GM23338 (cell line): ENCODE measurements around the gene MINK1. TPM values are rescaled to one million over a fixed set of nuclear protein-coding genes. Genes with fewer than 3 reads are reported as not detected.

Experiments
- ATAC-seq: fragments of 200-7000 bp; cut with Tn5 transposase; 3 replicates; pipeline ENCODE4 v1.9.1; 2020
- DNase-seq: peaks from one replicate; pipeline ENCODE4 v3.0.0-alpha.2; 2015; ENCODE audit warnings: low spot score
- H2AFZ ChIP-seq: fragments of 200-600 bp; sonication (generic); 2 replicates; pipeline ENCODE4 v1.8.0; 2016; ENCODE audit warnings: antibody characterized with exemption, mild to moderate bottlenecking, moderate library complexity
- H3F3A ChIP-seq: fragments of 200-600 bp; sonication (generic); replicated peaks from 2 replicates; pipeline ENCODE4 v1.8.0; 2017; ENCODE audit warnings: antibody characterized with exemption, mixed run types, low read depth
- H3K27ac ChIP-seq: fragments of 200-600 bp; sonication (generic); 2 replicates; pipeline ENCODE4 v1.6.1; 2016; ENCODE audit warnings: low read depth
- H3K27me3 ChIP-seq: fragments of 200-600 bp; sonication (generic); 2 replicates; pipeline ENCODE4 v1.8.0; 2016; ENCODE audit warnings: mild to moderate bottlenecking, mixed run types, moderate library complexity; ENCODE audit not compliant: insufficient read depth
- H3K36me3 ChIP-seq: fragments of 200-600 bp; sonication (generic); 2 replicates; pipeline ENCODE4 v1.8.0; 2016; ENCODE audit warnings: mild to moderate bottlenecking; ENCODE audit not compliant: insufficient read depth
- H3K4me1 ChIP-seq: fragments of 200-600 bp; sonication (generic); 2 replicates; pipeline ENCODE4 v1.8.0; 2016; ENCODE audit warnings: mild to moderate bottlenecking, moderate library complexity; ENCODE audit not compliant: insufficient read depth
- H3K4me2 ChIP-seq: fragments of 200-600 bp; sonication (generic); 2 replicates; pipeline ENCODE4 v1.7.1; 2017; ENCODE audit warnings: mixed run types
- H3K4me3 ChIP-seq: fragments of 200-600 bp; sonication (generic); 2 replicates; pipeline ENCODE4 v1.6.1; 2016; ENCODE audit warnings: mixed run types
- H3K79me2 ChIP-seq: fragments of 200-600 bp; sonication (generic); replicated peaks from 2 replicates; pipeline ENCODE4 v1.8.0; 2017; ENCODE audit warnings: mild to moderate bottlenecking; ENCODE audit not compliant: insufficient read depth
- H3K9me2 ChIP-seq: fragments of 200-600 bp; sonication (generic); 2 replicates; pipeline ENCODE4 v1.8.0; 2017; ENCODE audit not compliant: insufficient read depth
- H4K20me1 ChIP-seq: fragments of 200-600 bp; sonication (generic); replicated peaks from 2 replicates; pipeline ENCODE4 v1.8.0; 2017; ENCODE audit warnings: mild to moderate bottlenecking; ENCODE audit not compliant: insufficient read depth
- H3K27ac Mint-ChIP-seq: 2 replicates; pipeline ENCODE4 v1.8.0; 2020; ENCODE audit warnings: inconsistent platforms, mild to moderate bottlenecking, moderate library complexity, mixed read lengths
- H3K27me3 Mint-ChIP-seq: 3 replicates; pipeline ENCODE4 v1.8.0; 2022; ENCODE audit warnings: low read depth, mild to moderate bottlenecking, moderate library complexity, mixed read lengths, inconsistent platforms; ENCODE audit not compliant: insufficient read depth, poor library complexity
- H3K36me3 Mint-ChIP-seq: 3 replicates; pipeline ENCODE4 v1.8.0; 2021; ENCODE audit warnings: low read depth, mild to moderate bottlenecking, inconsistent platforms, moderate library complexity, mixed read lengths
- H3K4me1 Mint-ChIP-seq: 3 replicates; pipeline ENCODE4 v1.8.0; 2020; ENCODE audit warnings: mild to moderate bottlenecking, inconsistent platforms, mixed read lengths
- H3K4me3 Mint-ChIP-seq: 3 replicates; pipeline ENCODE4 v1.8.0; 2021; ENCODE audit warnings: moderate library complexity, mild to moderate bottlenecking, inconsistent platforms, mixed read lengths
- H3K9me3 Mint-ChIP-seq: 3 replicates; pipeline ENCODE4 v1.8.0; 2020; ENCODE audit warnings: moderate library complexity, mild to moderate bottlenecking, inconsistent platforms, mixed read lengths
- CREB1 ChIP-seq: fragments of 250-450 bp; sonication (Bioruptor Pico); IDR thresholded peaks from 2 replicates; pipeline ENCODE4 v1.5.0; 2020; ENCODE audit warnings: low read depth, mild to moderate bottlenecking, moderate library complexity
- EZH2 ChIP-seq: fragments of 200-600 bp; sonication (generic); IDR thresholded peaks from one replicate; pipeline ENCODE4 v1.8.0; 2017; ENCODE audit warnings: antibody characterized with exemption, mild to moderate bottlenecking, low read depth; ENCODE audit not compliant: unreplicated experiment
- EZH2phosphoT487 ChIP-seq: fragments of 200-600 bp; sonication (generic); IDR thresholded peaks from one replicate; pipeline ENCODE4 v1.8.1; 2018; ENCODE audit warnings: antibody characterized with exemption; ENCODE audit not compliant: unreplicated experiment
- JUNB ChIP-seq: IDR thresholded peaks from one replicate; pipeline ENCODE4 v1.6.1; 2016; ENCODE audit warnings: antibody characterized with exemption; ENCODE audit not compliant: unreplicated experiment
- NANOG ChIP-seq: IDR thresholded peaks from 2 replicates; pipeline ENCODE4 v1.6.1; 2016; ENCODE audit warnings: antibody characterized with exemption, borderline replicate concordance
- POLR2AphosphoS5 ChIP-seq: IDR thresholded peaks from 2 replicates; pipeline ENCODE4 v1.6.1; 2016; ENCODE audit warnings: antibody characterized with exemption, low read depth
- STAT1 ChIP-seq: IDR thresholded peaks from one replicate; pipeline ENCODE4 v1.6.1; 2016; ENCODE audit warnings: antibody characterized with exemption; ENCODE audit not compliant: unreplicated experiment
- ZNF114 ChIP-seq: fragments of 250-450 bp; sonication (Bioruptor Pico); IDR thresholded peaks from 2 replicates; pipeline ENCODE4 v1.5.0; 2020; ENCODE audit warnings: mild to moderate bottlenecking, moderate library complexity
- ZNF331 ChIP-seq: fragments of 250-450 bp; sonication (Bioruptor Pico); IDR thresholded peaks from 2 replicates; pipeline ENCODE4 v1.5.0; 2020; ENCODE audit warnings: low read depth, mild to moderate bottlenecking, moderate library complexity
- polyA plus RNA-seq: library from polyadenylated mRNA; unstranded; fragments of >200 nt; fragmentation: Nextera tagmentation; extraction: Ambion mirVana; gene quantifications from 2 replicates; pipeline ENCODE4 v1.2.1, GENCODE V29; 2016
- total RNA-seq: library from RNA; depleted of rRNA; stranded (reverse); fragments of >200 nt; shearing (Covaris generic); gene quantifications from 2 replicates; pipeline ENCODE4 v1.2.3, GENCODE V29; 2014
- TF ChIP-seq, protein P1 (sequence below): fragments of 250-450 bp; sonication (Bioruptor Pico); IDR thresholded peaks from 2 replicates; pipeline ENCODE4 v1.5.0; 2020; ENCODE audit warnings: mild to moderate bottlenecking, moderate library complexity
- TF ChIP-seq, protein P2 (sequence below): IDR thresholded peaks from 2 replicates; pipeline ENCODE4 v1.6.1; 2016; ENCODE audit warnings: antibody characterized with exemption
- TF ChIP-seq, protein P3 (sequence below), 2 experiments: fragments of 200-600 bp in 1 of 2; sonication (generic) in 1 of 2; conservative IDR thresholded peaks; 2 replicates each; pipeline versions ENCODE4 v1.5.1 to v1.6.1; 2016 to 2017; ENCODE audit warnings: antibody characterized with exemption in 2 of 2, low read depth in 2 of 2, mild to moderate bottlenecking in 2 of 2, moderate library complexity in 1 of 2
- TF ChIP-seq, protein P4 (sequence below): IDR thresholded peaks from one replicate; pipeline ENCODE4 v1.6.1; 2018; ENCODE audit warnings: antibody characterized with exemption; ENCODE audit not compliant: unreplicated experiment

MINK1 gene
- total and polyA plus RNA-seq, 2 experiments from 2014 or later = 17.3 to 54.9 TPM

DNA sequence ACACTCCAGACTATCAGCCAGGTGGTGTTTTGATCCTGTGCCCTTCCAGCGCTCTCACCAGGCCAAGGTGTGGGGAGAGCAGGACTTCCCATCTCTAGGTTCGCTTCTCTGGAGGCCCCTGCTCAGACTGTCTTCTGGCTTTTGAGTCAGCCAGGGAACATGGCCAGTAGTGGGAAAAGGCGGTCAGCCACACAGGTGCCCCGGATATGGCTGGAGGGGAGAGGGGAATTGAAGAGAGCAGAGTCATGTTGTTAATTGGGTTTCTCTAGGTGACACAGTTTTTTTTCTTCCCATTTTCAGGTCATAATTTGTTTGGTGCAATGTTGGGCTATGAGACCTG, 1.5 kb downstream of the MINK1 start:
- H3K4me2 ChIP-seq = peak overlapping the region; percentile 99
- H3K27me3 ChIP-seq = no peaks in the 10 kb centered on the region
- DNase-seq (no peak), ATAC-seq (no peak)
- H3K27me3 Mint-ChIP-seq = peaks cover 6% of the 10 kb centered on the region
- H3K9me2 ChIP-seq = no peaks in the 10 kb centered on the region
- TF ChIP-seq JUNB = no peak
- TF ChIP-seq, protein P1, sequence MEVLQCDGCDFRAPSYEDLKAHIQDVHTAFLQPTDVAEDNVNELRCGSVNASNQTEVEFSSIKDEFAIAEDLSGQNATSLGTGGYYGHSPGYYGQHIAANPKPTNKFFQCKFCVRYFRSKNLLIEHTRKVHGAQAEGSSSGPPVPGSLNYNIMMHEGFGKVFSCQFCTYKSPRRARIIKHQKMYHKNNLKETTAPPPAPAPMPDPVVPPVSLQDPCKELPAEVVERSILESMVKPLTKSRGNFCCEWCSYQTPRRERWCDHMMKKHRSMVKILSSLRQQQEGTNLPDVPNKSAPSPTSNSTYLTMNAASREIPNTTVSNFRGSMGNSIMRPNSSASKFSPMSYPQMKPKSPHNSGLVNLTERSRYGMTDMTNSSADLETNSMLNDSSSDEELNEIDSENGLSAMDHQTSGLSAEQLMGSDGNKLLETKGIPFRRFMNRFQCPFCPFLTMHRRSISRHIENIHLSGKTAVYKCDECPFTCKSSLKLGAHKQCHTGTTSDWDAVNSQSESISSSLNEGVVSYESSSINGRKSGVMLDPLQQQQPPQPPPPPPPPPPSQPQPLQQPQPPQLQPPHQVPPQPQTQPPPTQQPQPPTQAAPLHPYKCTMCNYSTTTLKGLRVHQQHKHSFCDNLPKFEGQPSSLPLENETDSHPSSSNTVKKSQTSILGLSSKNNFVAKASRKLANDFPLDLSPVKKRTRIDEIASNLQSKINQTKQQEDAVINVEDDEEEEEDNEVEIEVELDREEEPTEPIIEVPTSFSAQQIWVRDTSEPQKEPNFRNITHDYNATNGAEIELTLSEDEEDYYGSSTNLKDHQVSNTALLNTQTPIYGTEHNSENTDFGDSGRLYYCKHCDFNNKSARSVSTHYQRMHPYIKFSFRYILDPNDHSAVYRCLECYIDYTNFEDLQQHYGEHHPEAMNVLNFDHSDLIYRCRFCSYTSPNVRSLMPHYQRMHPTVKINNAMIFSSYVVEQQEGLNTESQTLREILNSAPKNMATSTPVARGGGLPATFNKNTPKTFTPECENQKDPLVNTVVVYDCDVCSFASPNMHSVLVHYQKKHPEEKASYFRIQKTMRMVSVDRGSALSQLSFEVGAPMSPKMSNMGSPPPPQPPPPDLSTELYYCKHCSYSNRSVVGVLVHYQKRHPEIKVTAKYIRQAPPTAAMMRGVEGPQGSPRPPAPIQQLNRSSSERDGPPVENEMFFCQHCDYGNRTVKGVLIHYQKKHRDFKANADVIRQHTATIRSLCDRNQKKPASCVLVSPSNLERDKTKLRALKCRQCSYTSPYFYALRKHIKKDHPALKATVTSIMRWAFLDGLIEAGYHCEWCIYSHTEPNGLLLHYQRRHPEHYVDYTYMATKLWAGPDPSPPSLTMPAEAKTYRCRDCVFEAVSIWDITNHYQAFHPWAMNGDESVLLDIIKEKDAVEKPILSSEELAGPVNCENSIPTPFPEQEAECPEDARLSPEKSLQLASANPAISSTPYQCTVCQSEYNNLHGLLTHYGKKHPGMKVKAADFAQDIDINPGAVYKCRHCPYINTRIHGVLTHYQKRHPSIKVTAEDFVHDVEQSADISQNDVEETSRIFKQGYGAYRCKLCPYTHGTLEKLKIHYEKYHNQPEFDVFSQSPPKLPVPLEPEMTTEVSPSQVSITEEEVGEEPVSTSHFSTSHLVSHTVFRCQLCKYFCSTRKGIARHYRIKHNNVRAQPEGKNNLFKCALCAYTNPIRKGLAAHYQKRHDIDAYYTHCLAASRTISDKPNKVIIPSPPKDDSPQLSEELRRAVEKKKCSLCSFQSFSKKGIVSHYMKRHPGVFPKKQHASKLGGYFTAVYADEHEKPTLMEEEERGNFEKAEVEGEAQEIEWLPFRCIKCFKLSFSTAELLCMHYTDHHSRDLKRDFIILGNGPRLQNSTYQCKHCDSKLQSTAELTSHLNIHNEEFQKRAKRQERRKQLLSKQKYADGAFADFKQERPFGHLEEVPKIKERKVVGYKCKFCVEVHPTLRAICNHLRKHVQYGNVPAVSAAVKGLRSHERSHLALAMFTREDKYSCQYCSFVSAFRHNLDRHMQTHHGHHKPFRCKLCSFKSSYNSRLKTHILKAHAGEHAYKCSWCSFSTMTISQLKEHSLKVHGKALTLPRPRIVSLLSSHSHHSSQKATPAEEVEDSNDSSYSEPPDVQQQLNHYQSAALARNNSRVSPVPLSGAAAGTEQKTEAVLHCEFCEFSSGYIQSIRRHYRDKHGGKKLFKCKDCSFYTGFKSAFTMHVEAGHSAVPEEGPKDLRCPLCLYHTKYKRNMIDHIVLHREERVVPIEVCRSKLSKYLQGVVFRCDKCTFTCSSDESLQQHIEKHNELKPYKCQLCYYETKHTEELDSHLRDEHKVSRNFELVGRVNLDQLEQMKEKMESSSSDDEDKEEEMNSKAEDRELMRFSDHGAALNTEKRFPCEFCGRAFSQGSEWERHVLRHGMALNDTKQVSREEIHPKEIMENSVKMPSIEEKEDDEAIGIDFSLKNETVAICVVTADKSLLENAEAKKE = no peak
- TF ChIP-seq, protein P2, sequence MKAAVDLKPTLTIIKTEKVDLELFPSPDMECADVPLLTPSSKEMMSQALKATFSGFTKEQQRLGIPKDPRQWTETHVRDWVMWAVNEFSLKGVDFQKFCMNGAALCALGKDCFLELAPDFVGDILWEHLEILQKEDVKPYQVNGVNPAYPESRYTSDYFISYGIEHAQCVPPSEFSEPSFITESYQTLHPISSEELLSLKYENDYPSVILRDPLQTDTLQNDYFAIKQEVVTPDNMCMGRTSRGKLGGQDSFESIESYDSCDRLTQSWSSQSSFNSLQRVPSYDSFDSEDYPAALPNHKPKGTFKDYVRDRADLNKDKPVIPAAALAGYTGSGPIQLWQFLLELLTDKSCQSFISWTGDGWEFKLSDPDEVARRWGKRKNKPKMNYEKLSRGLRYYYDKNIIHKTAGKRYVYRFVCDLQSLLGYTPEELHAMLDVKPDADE = no peak
- TF ChIP-seq POLR2AphosphoS5 = no peak
- TF ChIP-seq EZH2 = no peak
- no peak for TF ChIP-seq ZNF331 (CRISPR knock-in tag)
- TF ChIP-seq, protein P3, sequence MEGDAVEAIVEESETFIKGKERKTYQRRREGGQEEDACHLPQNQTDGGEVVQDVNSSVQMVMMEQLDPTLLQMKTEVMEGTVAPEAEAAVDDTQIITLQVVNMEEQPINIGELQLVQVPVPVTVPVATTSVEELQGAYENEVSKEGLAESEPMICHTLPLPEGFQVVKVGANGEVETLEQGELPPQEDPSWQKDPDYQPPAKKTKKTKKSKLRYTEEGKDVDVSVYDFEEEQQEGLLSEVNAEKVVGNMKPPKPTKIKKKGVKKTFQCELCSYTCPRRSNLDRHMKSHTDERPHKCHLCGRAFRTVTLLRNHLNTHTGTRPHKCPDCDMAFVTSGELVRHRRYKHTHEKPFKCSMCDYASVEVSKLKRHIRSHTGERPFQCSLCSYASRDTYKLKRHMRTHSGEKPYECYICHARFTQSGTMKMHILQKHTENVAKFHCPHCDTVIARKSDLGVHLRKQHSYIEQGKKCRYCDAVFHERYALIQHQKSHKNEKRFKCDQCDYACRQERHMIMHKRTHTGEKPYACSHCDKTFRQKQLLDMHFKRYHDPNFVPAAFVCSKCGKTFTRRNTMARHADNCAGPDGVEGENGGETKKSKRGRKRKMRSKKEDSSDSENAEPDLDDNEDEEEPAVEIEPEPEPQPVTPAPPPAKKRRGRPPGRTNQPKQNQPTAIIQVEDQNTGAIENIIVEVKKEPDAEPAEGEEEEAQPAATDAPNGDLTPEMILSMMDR (conservative IDR thresholded peaks at IDR 0.05; ENCODE audit: low read depth in 2 of 2) = no peak
- TF ChIP-seq CREB1 (CRISPR knock-in tag) = no peak
- no peak for TF ChIP-seq ZNF114 (CRISPR knock-in tag)
- TF ChIP-seq EZH2phosphoT487 = no peak
- TF ChIP-seq, protein P4, sequence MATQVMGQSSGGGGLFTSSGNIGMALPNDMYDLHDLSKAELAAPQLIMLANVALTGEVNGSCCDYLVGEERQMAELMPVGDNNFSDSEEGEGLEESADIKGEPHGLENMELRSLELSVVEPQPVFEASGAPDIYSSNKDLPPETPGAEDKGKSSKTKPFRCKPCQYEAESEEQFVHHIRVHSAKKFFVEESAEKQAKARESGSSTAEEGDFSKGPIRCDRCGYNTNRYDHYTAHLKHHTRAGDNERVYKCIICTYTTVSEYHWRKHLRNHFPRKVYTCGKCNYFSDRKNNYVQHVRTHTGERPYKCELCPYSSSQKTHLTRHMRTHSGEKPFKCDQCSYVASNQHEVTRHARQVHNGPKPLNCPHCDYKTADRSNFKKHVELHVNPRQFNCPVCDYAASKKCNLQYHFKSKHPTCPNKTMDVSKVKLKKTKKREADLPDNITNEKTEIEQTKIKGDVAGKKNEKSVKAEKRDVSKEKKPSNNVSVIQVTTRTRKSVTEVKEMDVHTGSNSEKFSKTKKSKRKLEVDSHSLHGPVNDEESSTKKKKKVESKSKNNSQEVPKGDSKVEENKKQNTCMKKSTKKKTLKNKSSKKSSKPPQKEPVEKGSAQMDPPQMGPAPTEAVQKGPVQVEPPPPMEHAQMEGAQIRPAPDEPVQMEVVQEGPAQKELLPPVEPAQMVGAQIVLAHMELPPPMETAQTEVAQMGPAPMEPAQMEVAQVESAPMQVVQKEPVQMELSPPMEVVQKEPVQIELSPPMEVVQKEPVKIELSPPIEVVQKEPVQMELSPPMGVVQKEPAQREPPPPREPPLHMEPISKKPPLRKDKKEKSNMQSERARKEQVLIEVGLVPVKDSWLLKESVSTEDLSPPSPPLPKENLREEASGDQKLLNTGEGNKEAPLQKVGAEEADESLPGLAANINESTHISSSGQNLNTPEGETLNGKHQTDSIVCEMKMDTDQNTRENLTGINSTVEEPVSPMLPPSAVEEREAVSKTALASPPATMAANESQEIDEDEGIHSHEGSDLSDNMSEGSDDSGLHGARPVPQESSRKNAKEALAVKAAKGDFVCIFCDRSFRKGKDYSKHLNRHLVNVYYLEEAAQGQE = no peak
- no peak for TF ChIP-seq STAT1
- TF ChIP-seq NANOG = no peak
- no peak overlapping the region for H2AFZ ChIP-seq
- H3K79me2 ChIP-seq = peaks cover 56% of the 10 kb centered on the region
- H3K27ac ChIP-seq = peak overlapping the region; percentile 69; the same call in 1 of the 2 replicates
- peak overlapping the region; percentile 86 for H3K4me3 Mint-ChIP-seq
- no peaks in the 10 kb centered on the region; the same call in 2 of the 3 replicates for H3K36me3 Mint-ChIP-seq
- no peaks in the 10 kb centered on the region; the same call in 2 of the 3 replicates for H3K9me3 Mint-ChIP-seq
- H3K4me3 ChIP-seq = peak overlapping the region; percentile 88
- H3K36me3 ChIP-seq = no peaks in the 10 kb centered on the region
- peaks cover 11% of the 10 kb centered on the region for H4K20me1 ChIP-seq
- H3K4me1 ChIP-seq = peaks cover 11% of the 10 kb centered on the region
- peaks cover 26% of the 10 kb centered on the region for H3K4me1 Mint-ChIP-seq
- no peak overlapping the region for H3K27ac Mint-ChIP-seq
- H3F3A ChIP-seq = peaks cover 8% of the 10 kb centered on the region
